NB4 (cell line): ENCODE results near the gene HIGD1C.

Experiments used
- CTCF ChIP-seq: IDR thresholded peaks from one replicate; pipeline ENCODE4 v1.5.1; 2012; ENCODE audit warnings: low read depth, low read length
- MAX ChIP-seq: IDR thresholded peaks from 2 replicates; pipeline ENCODE4 v1.6.1; 2011; ENCODE audit warnings: low read depth, low read length
- POLR2A ChIP-seq: IDR thresholded peaks from 2 replicates; pipeline ENCODE4 v1.6.1; 2011; ENCODE audit warnings: mild to moderate bottlenecking; ENCODE audit not compliant: insufficient read length; ENCODE audit errors: extremely low read depth

GRCh38 chr12:50964432-50964831 is 12.1 kb downstream of the HIGD1C start:
- no peak for TF ChIP-seq MAX
- TF ChIP-seq POLR2A, result no peak
- TF ChIP-seq CTCF, result no peak
